Naive B cell (primary cell): ENCODE measurements around the gene DDX18. TPM values are rescaled to one million over a fixed set of nuclear protein-coding genes. Genes with fewer than 3 reads are reported as not detected.
A peak's percentile ranks its signal among the peaks of the same experiment; 100 is the strongest.

Experiments
- ATAC-seq, 2 donors: fragments of 150-1000 bp; cut with Tn5 transposase; 2 replicates each; pipeline ENCODE4 v1.10.0; 2021; ENCODE audit warnings: low read depth in 2 of 2, mild to moderate bottlenecking in 2 of 2, moderate library complexity in 2 of 2
- DNase-seq: peaks from one replicate; pipeline ENCODE4 v3.0.0; 2022
- H3K27ac Mint-ChIP-seq, 6 donors: one replicate each; pipeline ENCODE4 v1.8.0; 2020 to 2022; ENCODE audit warnings: mild to moderate bottlenecking in 6 of 6, mixed read lengths in 6 of 6, moderate library complexity in 5 of 6, inconsistent platforms in 2 of 6
- H3K27me3 Mint-ChIP-seq, 3 donors: one replicate each; pipeline ENCODE4 v1.8.0; 2021 to 2022; ENCODE audit warnings: mixed read lengths in 3 of 3, mild to moderate bottlenecking in 1 of 3
- H3K36me3 Mint-ChIP-seq, 2 donors: one replicate each; pipeline ENCODE4 v1.8.0; 2020 to 2022; ENCODE audit warnings: mixed read lengths in 2 of 2, inconsistent platforms in 1 of 2, mild to moderate bottlenecking in 1 of 2
- H3K4me1 Mint-ChIP-seq, 3 donors: one replicate each; pipeline ENCODE4 v1.8.0; 2020 to 2022; ENCODE audit warnings: mixed read lengths in 3 of 3, inconsistent platforms in 1 of 3, mild to moderate bottlenecking in 1 of 3, moderate library complexity in 1 of 3
- H3K4me3 Mint-ChIP-seq, 8 donors: one replicate each; pipeline ENCODE4 v1.8.0; 2020 to 2022; ENCODE audit warnings: mild to moderate bottlenecking in 8 of 8, mixed read lengths in 8 of 8, moderate library complexity in 8 of 8, inconsistent platforms in 2 of 8
- H3K9me3 Mint-ChIP-seq, 7 donors: one replicate each; pipeline ENCODE4 v1.8.0; 2020 to 2022; ENCODE audit warnings: mixed read lengths in 7 of 7, mild to moderate bottlenecking in 5 of 7, inconsistent platforms in 2 of 7, moderate library complexity in 1 of 7
- polyA plus RNA-seq, 6 donors: library from polyadenylated mRNA; unstranded; fragments of 300-500 nt; fragmentation: Illumina TruSeq; gene quantifications; one replicate each; pipeline ENCODE4 v1.2.3, GENCODE V29; 2021; ENCODE audit warnings: low read depth in 6 of 6

The DDX18 gene
- polyA plus RNA-seq, 6 donors from 2014 or later: 35.9 to 58.6 (median 44.0) TPM

DNA sequence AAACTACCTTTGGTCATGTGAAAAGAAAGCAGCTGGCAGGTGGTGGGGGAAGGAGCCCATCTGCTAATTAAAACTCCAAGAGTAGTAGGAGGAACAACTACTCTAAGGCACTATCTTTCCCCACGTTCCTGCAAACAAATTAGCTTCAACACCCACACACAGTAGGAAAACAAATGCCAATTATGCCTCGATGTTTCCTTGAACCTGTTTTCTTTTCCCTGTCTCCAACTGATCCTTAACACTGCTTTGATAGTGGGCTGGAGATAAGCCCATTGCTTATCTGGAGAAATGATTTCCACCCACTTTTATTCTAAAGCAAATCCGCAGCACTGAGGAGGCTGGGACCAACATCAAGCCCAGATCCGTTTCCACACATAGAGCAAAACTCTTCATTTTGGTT, 36.0 kb downstream of the DDX18 start:
- Mint-ChIP-seq H3K4me3 (no peak overlapping the region), H3K4me1 (no peaks in the 10 kb centered on the region), H3K36me3 (peaks cover 10 to 16% of the 10 kb centered on the region in 2 donors), H3K9me3 (peaks cover 2 to 17% (median 11%) of the 10 kb centered on the region in 7 donors), H3K27me3 (peaks cover 46 to 60% (median 57%) of the 10 kb centered on the region in 3 donors), H3K27ac (no peak overlapping the region)
- no peak for DNase-seq
- no peak for ATAC-seq

GRCh38 chr2:117851969-117852368, 37.5 kb downstream of the DDX18 start:
- no peak for ATAC-seq
- Mint-ChIP-seq H3K4me1 (no peaks in the 10 kb centered on the region), H3K27me3 (peaks cover 51 to 59% (median 55%) of the 10 kb centered on the region in 3 donors), H3K27ac (no peak overlapping the region), H3K9me3 (peaks cover 2 to 17% (median 11%) of the 10 kb centered on the region in 7 donors), H3K4me3 (no peak overlapping the region), H3K36me3 (peaks cover 10 to 15% of the 10 kb centered on the region in 2 donors)
- no peak for DNase-seq

GRCh38 chr2:117853316-117853715, 38.8 kb downstream of the DDX18 start:
- Mint-ChIP-seq H3K27ac (no peak overlapping the region), H3K4me3 (no peak overlapping the region), H3K4me1 (no peaks in the 10 kb centered on the region), H3K36me3 (peaks cover 1 to 5% of the 10 kb centered on the region in 2 donors), H3K9me3 (peaks cover 0 to 5% (median 1%) of the 10 kb centered on the region in 7 donors), H3K27me3 (peaks cover 37 to 47% (median 46%) of the 10 kb centered on the region in 3 donors)
- ATAC-seq (no peak), DNase-seq (no peak)

DNA sequence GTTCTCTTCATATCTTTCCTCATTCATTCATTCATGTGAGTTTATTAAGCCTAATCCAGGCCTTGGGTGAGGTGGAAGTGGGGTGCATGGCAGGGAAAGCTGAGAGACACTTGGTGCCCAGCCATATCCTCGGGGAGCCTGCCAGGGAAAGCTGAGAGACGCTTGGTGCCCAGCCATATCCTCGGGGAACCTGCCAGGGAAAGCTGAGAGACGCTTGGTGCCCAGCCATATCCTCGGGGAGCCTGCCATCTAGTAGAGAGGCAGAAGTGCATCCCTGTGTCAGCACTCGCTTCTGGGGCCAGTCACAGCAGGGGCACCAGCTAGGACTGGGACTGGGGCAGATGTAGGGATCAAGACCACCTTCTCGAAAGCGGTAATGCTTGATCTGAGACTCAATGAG, 39.4 kb downstream of the DDX18 start:
- Mint-ChIP-seq H3K9me3 (peaks cover 0 to 5% (median 0%) of the 10 kb centered on the region in 7 donors), H3K27ac (no peak overlapping the region), H3K36me3 (peaks cover 0 to 5% of the 10 kb centered on the region in 2 donors), H3K4me1 (no peaks in the 10 kb centered on the region), H3K27me3 (peaks cover 36 to 45% (median 44%) of the 10 kb centered on the region in 3 donors), H3K4me3 (no peak overlapping the region)
- ATAC-seq: no peak
- DNase-seq: no peak

DNA sequence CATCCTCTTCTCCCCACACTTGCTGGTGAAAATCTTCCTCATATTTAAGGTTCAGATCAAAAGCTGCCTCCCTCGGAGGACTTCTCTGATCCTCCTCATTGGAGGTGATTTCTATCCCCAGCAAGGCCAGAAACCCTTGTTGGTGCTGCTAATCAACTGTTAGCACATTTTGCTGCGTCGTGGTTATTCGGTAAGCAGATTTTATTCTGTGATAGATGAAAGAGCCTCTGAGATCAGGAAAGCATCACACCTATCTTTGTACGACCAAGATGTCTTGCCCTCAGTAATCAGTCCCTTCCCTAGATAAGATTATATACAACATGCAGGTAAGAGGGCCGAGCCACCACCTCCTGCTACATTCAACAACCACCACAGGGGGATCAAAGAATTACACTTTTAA, 40.1 kb downstream of the DDX18 start:
- H3K27ac Mint-ChIP-seq: no peak overlapping the region
- no peaks in the 10 kb centered on the region for H3K4me1 Mint-ChIP-seq
- H3K9me3 Mint-ChIP-seq: peaks cover 0 to 5% (median 0%) of the 10 kb centered on the region in 7 donors
- no peak overlapping the region for H3K4me3 Mint-ChIP-seq
- peaks cover 36 to 47% (median 44%) of the 10 kb centered on the region in 3 donors for H3K27me3 Mint-ChIP-seq
- no peak for ATAC-seq
- peaks cover 0 to 5% of the 10 kb centered on the region in 2 donors for H3K36me3 Mint-ChIP-seq
- DNase-seq: no peak

- peaks cover 32 to 51% (median 41%) of the 10 kb centered on the region in 3 donors for H3K27me3 Mint-ChIP-seq
- H3K9me3 Mint-ChIP-seq: peaks cover 0 to 5% (median 3%) of the 10 kb centered on the region in 7 donors
- DNase-seq (no peak), ATAC-seq (no peak)
- no peak overlapping the region for H3K4me3 Mint-ChIP-seq
- no peaks in the 10 kb centered on the region for H3K4me1 Mint-ChIP-seq
- peaks cover 0 to 5% of the 10 kb centered on the region in 2 donors for H3K36me3 Mint-ChIP-seq
- no peak overlapping the region for H3K27ac Mint-ChIP-seq
Measured at GRCh38 chr2:117855886-117856285, 41.4 kb downstream of the DDX18 start.

GRCh38 chr2:117856415-117857210, 42.1 kb downstream of the DDX18 start:
- no peak overlapping the region for H3K27ac Mint-ChIP-seq
- peaks cover 32 to 55% (median 42%) of the 10 kb centered on the region in 3 donors for H3K27me3 Mint-ChIP-seq
- no peak overlapping the region for H3K4me3 Mint-ChIP-seq
- H3K4me1 Mint-ChIP-seq: no peaks in the 10 kb centered on the region
- no peak for DNase-seq
- peaks cover 0 to 9% (median 4%) of the 10 kb centered on the region in 7 donors for H3K9me3 Mint-ChIP-seq
- ATAC-seq: no peak
- H3K36me3 Mint-ChIP-seq: peaks cover 0 to 5% of the 10 kb centered on the region in 2 donors

GRCh38 chr2:117858336-117858735, 43.8 kb downstream of the DDX18 start:
- Mint-ChIP-seq H3K27me3 (peaks cover 24 to 61% (median 48%) of the 10 kb centered on the region in 3 donors), H3K27ac (no peak overlapping the region), H3K4me1 (no peaks in the 10 kb centered on the region), H3K9me3 (peaks cover 0 to 17% (median 7%) of the 10 kb centered on the region in 7 donors), H3K36me3 (peaks cover 0 to 5% of the 10 kb centered on the region in 2 donors), H3K4me3 (no peak overlapping the region)
- no peak for ATAC-seq
- no peak for DNase-seq

DNA sequence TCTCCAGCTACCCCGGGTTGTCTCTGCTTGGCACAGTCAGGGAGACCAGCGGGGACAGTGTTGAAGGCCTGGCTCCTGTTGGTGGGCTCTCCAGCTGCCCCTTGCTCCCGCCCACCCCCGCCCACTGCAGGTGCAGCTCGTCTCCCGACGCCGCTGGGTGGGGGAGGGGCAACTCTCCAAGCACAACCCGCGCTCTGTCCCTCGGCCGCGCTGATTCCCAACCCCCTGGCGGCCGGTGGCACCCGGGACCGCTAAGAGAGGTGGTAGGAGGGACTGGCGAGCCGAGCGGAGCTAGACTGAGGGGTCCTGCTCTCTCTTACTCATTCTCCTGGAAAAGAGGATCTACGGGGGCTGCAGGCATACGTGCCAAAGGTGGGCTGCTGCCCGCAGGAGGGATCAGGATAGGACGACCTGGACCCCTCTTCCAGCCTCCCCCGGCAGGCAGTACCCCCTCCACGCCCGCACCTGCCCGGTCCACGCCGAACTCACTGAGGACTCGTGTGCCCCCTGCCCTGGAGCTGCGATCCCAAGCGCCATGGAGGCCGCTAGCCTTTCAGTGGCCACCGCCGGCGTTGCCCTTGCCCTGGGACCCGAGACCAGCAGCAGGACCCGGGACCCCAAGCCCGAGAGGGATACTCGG, 44.5 kb downstream of the DDX18 start:
- ATAC-seq: no peak
- Mint-ChIP-seq H3K9me3 (peaks cover 0 to 17% (median 7%) of the 10 kb centered on the region in 7 donors), H3K4me3 (no peak overlapping the region), H3K4me1 (no peaks in the 10 kb centered on the region), H3K27ac (no peak overlapping the region), H3K27me3 (peaks cover 24 to 54% (median 42%) of the 10 kb centered on the region in 3 donors), H3K36me3 (no peaks in the 10 kb centered on the region)
- no peak for DNase-seq

GRCh38 chr2:117859532-117859911, 45.0 kb downstream of the DDX18 start:
- H3K27me3 Mint-ChIP-seq: peaks cover 24 to 49% (median 37%) of the 10 kb centered on the region in 3 donors
- no peak for ATAC-seq
- H3K4me1 Mint-ChIP-seq: no peaks in the 10 kb centered on the region
- H3K27ac Mint-ChIP-seq: peak overlapping the region in 1 of 6 donors; percentile 48
- H3K9me3 Mint-ChIP-seq: peaks cover 0 to 17% (median 7%) of the 10 kb centered on the region in 7 donors
- no peaks in the 10 kb centered on the region for H3K36me3 Mint-ChIP-seq
- DNase-seq: no peak
- no peak overlapping the region for H3K4me3 Mint-ChIP-seq

GRCh38 chr2:117859924-117860647, 45.6 kb downstream of the DDX18 start:
- Mint-ChIP-seq H3K27ac (no peak overlapping the region), H3K4me1 (no peaks in the 10 kb centered on the region), H3K36me3 (no peaks in the 10 kb centered on the region), H3K4me3 (no peak overlapping the region), H3K27me3 (peaks cover 24 to 47% (median 32%) of the 10 kb centered on the region in 3 donors), H3K9me3 (peaks cover 0 to 17% (median 7%) of the 10 kb centered on the region in 7 donors)
- ATAC-seq (no peak), DNase-seq (no peak)

GRCh38 chr2:117862459-117862858, 48.0 kb downstream of the DDX18 start:
- Mint-ChIP-seq H3K9me3 (peaks cover 0 to 17% (median 7%) of the 10 kb centered on the region in 7 donors), H3K4me3 (no peak overlapping the region), H3K36me3 (no peaks in the 10 kb centered on the region), H3K4me1 (no peaks in the 10 kb centered on the region), H3K27me3 (peaks cover 23 to 47% (median 24%) of the 10 kb centered on the region in 3 donors), H3K27ac (no peak overlapping the region)
- DNase-seq (no peak), ATAC-seq (no peak)

DNA sequence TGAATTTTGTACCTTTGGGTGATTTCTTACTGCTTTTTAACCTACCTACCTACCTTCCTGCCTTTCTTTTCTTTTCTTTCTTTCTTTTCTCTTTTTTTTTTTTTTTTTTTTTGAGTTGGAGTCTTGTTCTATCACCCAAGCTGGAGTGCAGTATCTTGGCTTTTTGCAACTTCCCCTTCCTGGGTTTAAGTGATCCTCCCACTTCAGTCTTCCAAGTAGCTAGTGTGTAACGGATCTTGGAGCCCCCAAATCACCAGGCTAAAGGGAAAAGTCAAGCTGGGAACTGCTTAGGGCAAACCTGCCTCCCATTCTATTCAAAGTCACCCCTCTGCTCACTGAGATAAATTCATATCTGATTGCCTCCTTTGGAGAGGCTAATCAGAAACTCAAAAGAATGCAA, 61.3 kb downstream of the DDX18 start:
- H3K4me1 Mint-ChIP-seq: no peaks in the 10 kb centered on the region
- no peak overlapping the region for H3K27ac Mint-ChIP-seq
- DNase-seq (no peak), ATAC-seq (no peak)
- peaks cover 22 to 48% (median 40%) of the 10 kb centered on the region in 3 donors for H3K27me3 Mint-ChIP-seq
- no peak overlapping the region for H3K4me3 Mint-ChIP-seq
- H3K9me3 Mint-ChIP-seq: peaks cover 0 to 4% (median 2%) of the 10 kb centered on the region in 7 donors
- no peaks in the 10 kb centered on the region for H3K36me3 Mint-ChIP-seq
